Activated naive CD4-positive, alpha-beta T cell treated with anti-CD3 and anti-CD28 coated beads for 36 hours (primary cell): ENCODE data around the gene ATP6V0A4. TPM values are rescaled to one million over a fixed set of nuclear protein-coding genes. Genes with fewer than 3 reads are reported as not detected.
"Not testable (repeated sequence)": the region's sequence is repeated elsewhere in the genome, so short reads cannot be mapped to it uniquely, and the experiment has no call there.

ENCODE experiments used
- CTCF ChIA-PET: fragments of 350-600 bp; sonication (Branson Sonifier 250); formaldehyde crosslinking; loops from one replicate; lab custom pipeline; 2021; ENCODE audit warnings: antibody characterized with exemption; lab: Charles Lee
- DNase-seq: peaks from one replicate; pipeline ENCODE4 v3.0.0-alpha.2; 2020
- H3K27ac Mint-ChIP-seq: one replicate; pipeline ENCODE4 v1.8.0; 2021; ENCODE audit warnings: mild to moderate bottlenecking, mixed read lengths
- H3K27me3 Mint-ChIP-seq: one replicate; pipeline ENCODE4 v1.8.0; 2021; ENCODE audit warnings: low read depth, mixed read lengths
- H3K36me3 Mint-ChIP-seq: one replicate; pipeline ENCODE4 v1.8.0; 2021; ENCODE audit warnings: low read depth, mixed read lengths
- H3K4me1 Mint-ChIP-seq: one replicate; pipeline ENCODE4 v1.8.0; 2021; ENCODE audit warnings: low read depth, mixed read lengths
- H3K4me3 Mint-ChIP-seq: one replicate; pipeline ENCODE4 v1.8.0; 2021; ENCODE audit warnings: mild to moderate bottlenecking, moderate library complexity, mixed read lengths
- H3K9me3 Mint-ChIP-seq: one replicate; pipeline ENCODE4 v1.8.0; 2021; ENCODE audit warnings: mixed read lengths
- intact Hi-C: fragments of 100-400 bp; cut with micrococcal nuclease; formaldehyde crosslinking; loops from one replicate; pipeline ENCODE4 v1.15.1; 2023
- total RNA-seq, 2 experiments: library from RNA; stranded (reverse); gene quantifications; one replicate each; pipeline ENCODE4 v1.2.3, GENCODE V29; 2021

Gene ATP6V0A4
- total RNA-seq, 2 experiments from 2014 or later, result not detected

- H3K36me3 Mint-ChIP-seq, result no peaks in the 10 kb centered on the region
- H3K4me1 Mint-ChIP-seq, result peaks cover 21% of the 10 kb centered on the region
- no peaks in the 10 kb centered on the region for H3K27me3 Mint-ChIP-seq
- DNase-seq, result peak; percentile 39
- intact Hi-C loops, result no loop called here
- H3K9me3 Mint-ChIP-seq, result no peaks in the 10 kb centered on the region
- CTCF ChIA-PET, result no interaction called here
- no peak overlapping the region for H3K27ac Mint-ChIP-seq
- no peak overlapping the region for H3K4me3 Mint-ChIP-seq
Observed at GRCh38 chr7:138745189-138745588, 52.8 kb downstream of the ATP6V0A4 start.

- no peaks in the 10 kb centered on the region for H3K9me3 Mint-ChIP-seq
- peaks cover 16% of the 10 kb centered on the region for H3K4me1 Mint-ChIP-seq
- H3K4me3 Mint-ChIP-seq, result no peak overlapping the region
- intact Hi-C loops, result no loop called here
- no peak for DNase-seq
- H3K27ac Mint-ChIP-seq, result no peak overlapping the region
- no peaks in the 10 kb centered on the region for H3K36me3 Mint-ChIP-seq
- no peaks in the 10 kb centered on the region for H3K27me3 Mint-ChIP-seq
- CTCF ChIA-PET, result no interaction called here
Observed at GRCh38 chr7:138741453-138741735, 56.6 kb downstream of the ATP6V0A4 start.

DNA sequence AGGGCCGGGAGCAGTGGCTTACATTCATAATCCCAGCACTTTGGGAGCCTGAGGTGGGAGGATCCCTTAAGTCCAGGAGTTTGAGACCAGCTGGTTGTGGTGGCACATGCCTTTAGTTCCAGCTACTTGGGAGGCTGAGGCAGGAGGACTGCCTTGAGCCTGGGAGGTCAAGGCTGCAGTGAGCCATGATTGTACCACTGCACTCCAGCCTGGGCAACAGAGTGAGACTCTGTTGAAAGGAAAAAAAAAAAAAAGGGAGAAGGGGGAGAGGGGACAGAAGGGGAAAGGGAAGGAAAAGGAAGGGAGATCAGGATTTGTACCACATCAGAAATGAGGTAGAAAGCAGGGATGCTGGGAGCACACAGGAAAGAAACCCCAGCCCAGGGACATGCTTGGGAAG, 58.1 kb downstream of the ATP6V0A4 start:
- no peak for DNase-seq
- Mint-ChIP-seq H3K27ac (peak overlapping the region; percentile 41), H3K36me3 (no peaks in the 10 kb centered on the region), H3K4me1 (peaks cover 6% of the 10 kb centered on the region), H3K27me3 (no peaks in the 10 kb centered on the region), H3K9me3 (no peaks in the 10 kb centered on the region), H3K4me3 (no peak overlapping the region)
- CTCF ChIA-PET, result interaction anchor here (1.2 to 2.3 kb wide), 6 partner anchors 13 to 288 kb away, joined by 3 to 14 read pairs (median 5); no protein-coding TSS in a partner anchor
- intact Hi-C loops, result loop anchor here (2.0 to 10.0 kb wide), 3 partner anchors 378 to 737 kb away; partner anchors contain the start of gene CREB3L2

DNA sequence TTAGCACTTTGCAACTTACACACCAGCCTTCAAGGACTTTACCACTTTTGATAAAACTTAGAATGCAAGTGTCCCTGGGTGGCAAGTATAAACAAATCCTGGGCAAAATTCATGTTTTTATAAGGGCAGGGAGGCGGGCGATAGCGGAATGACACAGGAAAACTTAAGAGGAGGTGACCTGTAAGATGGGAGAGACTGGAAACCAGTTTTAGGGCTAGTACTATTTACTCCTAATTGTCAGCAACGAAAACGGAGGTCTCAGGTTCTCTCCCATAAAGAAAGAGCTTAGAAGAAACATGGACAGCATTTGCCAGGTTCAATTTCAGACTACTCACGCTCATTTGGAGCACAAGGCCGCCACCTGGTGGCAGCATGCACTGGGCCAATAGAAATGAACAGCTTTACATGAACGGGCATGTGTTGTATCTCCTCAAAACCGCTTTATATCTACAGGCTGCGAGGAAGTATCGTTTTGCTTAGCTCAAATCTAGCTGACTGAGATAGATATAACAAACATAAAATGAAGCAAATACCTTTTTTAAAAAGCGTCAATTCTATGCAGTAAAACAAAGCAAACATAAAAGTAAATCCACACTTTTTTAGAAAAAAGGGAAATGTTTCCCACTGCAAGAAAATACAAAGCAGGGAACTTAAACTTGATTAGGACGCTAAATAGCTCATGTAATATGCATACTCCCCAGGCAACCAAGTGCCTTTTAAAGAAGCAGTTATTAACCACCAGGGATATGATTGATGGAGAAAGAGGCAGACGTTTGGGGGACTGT, 59.3 kb downstream of the ATP6V0A4 start:
- intact Hi-C loops, result loop anchor here (1.0 to 10.0 kb wide), 9 partner anchors 128 to 835 kb away; partner anchors contain the start of genes CREB3L2 and TRIM24
- Mint-ChIP-seq H3K27me3 (no peaks in the 10 kb centered on the region), H3K36me3 (no peaks in the 10 kb centered on the region), H3K4me3 (no peak overlapping the region), H3K27ac (no peak overlapping the region), H3K4me1 (peaks cover 6% of the 10 kb centered on the region), H3K9me3 (no peaks in the 10 kb centered on the region)
- CTCF ChIA-PET, result interaction anchor here (0.6 to 2.3 kb wide), 36 partner anchors 10 to 1191 kb away, joined by 3 to 33 read pairs (median 4); no protein-coding TSS in a partner anchor
- DNase-seq, result peak; percentile 94

DNA sequence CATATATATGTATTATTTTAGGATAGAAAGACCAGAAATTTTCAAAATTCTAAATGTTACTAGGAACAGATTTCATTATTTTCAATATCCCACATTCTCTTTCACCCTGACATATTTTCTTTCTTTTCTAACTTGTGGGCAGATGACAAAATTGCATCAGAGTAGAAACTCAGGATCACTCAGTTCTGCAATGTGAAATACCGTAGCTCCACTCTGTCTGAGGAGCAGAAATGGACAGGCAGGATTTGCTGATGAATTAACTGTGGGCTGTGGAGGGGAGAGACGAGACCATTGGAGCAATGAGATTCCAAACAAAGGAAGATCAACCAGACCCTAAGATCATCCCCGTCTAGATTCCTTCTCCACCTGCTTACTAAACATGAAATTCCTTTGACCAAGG, 59.9 kb downstream of the ATP6V0A4 start:
- no peak overlapping the region for H3K4me3 Mint-ChIP-seq
- H3K36me3 Mint-ChIP-seq, result no peaks in the 10 kb centered on the region
- CTCF ChIA-PET, result interaction anchor here (0.6 to 2.3 kb wide), 21 partner anchors 11 to 1190 kb away, joined by 3 to 33 read pairs (median 4); no protein-coding TSS in a partner anchor
- no peaks in the 10 kb centered on the region for H3K27me3 Mint-ChIP-seq
- DNase-seq, result no peak
- H3K27ac Mint-ChIP-seq, result no peak overlapping the region
- H3K4me1 Mint-ChIP-seq, result peaks cover 7% of the 10 kb centered on the region
- intact Hi-C loops, result loop anchor here (1.0 to 10.0 kb wide), 9 partner anchors 128 to 835 kb away; partner anchors contain the start of genes CREB3L2 and TRIM24
- H3K9me3 Mint-ChIP-seq, result no peaks in the 10 kb centered on the region

GRCh38 chr7:138735399-138735798, 62.6 kb downstream of the ATP6V0A4 start:
- CTCF ChIA-PET, result interaction anchor here (0.7 kb wide), 1 partner anchor 23 kb away, joined by 3 read pairs; no protein-coding TSS in a partner anchor

GRCh38 chr7:138731733-138732132, 66.3 kb downstream of the ATP6V0A4 start:
- H3K4me3 Mint-ChIP-seq, DNase-seq, H3K27ac Mint-ChIP-seq, CTCF ChIA-PET, H3K4me1 Mint-ChIP-seq, H3K27me3 Mint-ChIP-seq, H3K9me3 Mint-ChIP-seq, H3K36me3 Mint-ChIP-seq: not testable (repeated sequence)
- intact Hi-C loops, result loop anchor here (10.0 kb wide), 1 partner anchor 477 kb away; no protein-coding TSS in a partner anchor

More at GRCh38 chr7:138735399-138735798, 62.6 kb downstream of the ATP6V0A4 start:
- DNase-seq, result no peak
- intact Hi-C loops, result loop anchor here (5.0 to 10.0 kb wide), 2 partner anchors 373 to 481 kb away; no protein-coding TSS in a partner anchor
- Mint-ChIP-seq H3K27ac (no peak overlapping the region), H3K4me3 (no peak overlapping the region), H3K36me3 (no peaks in the 10 kb centered on the region), H3K27me3 (no peaks in the 10 kb centered on the region), H3K4me1 (peaks cover 11% of the 10 kb centered on the region), H3K9me3 (no peaks in the 10 kb centered on the region)

DNA sequence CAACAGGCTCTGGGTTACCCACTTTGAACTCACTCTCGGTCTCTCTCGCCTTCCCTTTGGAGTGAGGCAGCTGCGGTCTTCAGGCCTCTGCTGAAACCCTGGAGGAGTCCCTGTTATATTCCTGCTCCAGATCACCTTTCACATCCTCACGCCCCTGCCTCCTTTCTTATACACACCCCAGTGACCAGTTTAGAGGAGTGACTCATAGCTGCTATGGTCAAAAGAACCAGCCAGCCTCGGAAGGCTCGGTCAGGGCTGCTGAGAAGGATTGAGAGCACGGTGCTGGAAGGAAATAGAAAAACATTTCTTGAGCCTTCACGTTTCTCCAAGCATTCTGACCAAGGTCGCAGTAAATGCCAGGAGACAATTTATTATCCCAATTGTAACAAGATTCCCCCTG, 68.6 kb downstream of the ATP6V0A4 start:
- Mint-ChIP-seq H3K27ac (no peak overlapping the region), H3K4me3 (no peak overlapping the region), H3K4me1 (peaks cover 6% of the 10 kb centered on the region), H3K27me3 (no peaks in the 10 kb centered on the region), H3K36me3 (no peaks in the 10 kb centered on the region), H3K9me3 (no peaks in the 10 kb centered on the region)
- intact Hi-C loops, result no loop called here
- CTCF ChIA-PET, result no interaction called here
- no peak for DNase-seq

DNA sequence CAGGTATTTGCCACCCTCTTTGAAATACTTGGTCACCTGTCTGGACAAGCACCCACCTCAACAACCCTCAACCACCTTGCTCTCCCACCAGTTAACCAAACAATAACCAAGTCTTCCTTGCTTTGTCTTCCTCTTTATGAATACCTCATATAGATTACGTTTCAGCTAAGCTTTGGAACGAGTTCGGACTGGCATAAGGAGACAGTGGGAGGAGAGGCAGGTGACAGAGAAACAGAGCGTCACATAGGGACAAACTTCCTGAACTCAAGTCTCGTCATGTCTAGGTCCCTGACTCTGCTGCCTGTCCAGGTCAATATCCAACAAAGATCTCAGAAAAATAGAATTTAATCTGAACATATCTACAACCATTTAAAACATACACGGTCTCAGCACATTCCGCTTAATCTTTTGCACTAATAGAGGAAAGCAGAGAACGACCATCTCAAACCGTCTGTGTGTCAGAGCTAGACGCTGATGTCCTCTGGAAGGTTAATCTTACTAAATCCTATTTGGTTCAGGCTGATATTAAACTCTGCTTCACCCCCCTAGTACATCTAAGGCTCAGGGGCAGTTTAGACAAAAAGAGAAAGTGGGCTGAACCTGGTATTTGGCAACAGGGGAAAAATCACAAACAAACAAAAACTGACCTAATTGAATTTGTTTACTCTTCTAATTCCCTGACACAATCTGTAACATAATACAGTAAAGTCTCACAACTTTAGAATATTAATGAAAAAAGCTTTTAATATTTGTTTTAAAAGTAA, 70.5 kb downstream of the ATP6V0A4 start:
- Mint-ChIP-seq H3K36me3 (no peaks in the 10 kb centered on the region), H3K4me3 (no peak overlapping the region), H3K27me3 (no peaks in the 10 kb centered on the region), H3K9me3 (no peaks in the 10 kb centered on the region), H3K4me1 (no peaks in the 10 kb centered on the region), H3K27ac (no peak overlapping the region)
- intact Hi-C loops, result no loop called here
- CTCF ChIA-PET, result interaction anchor here (0.6 kb wide), 1 partner anchor 150 kb away, joined by 4 read pairs; no protein-coding TSS in a partner anchor
- DNase-seq, result no peak

- CTCF ChIA-PET, result no interaction called here
Observed at GRCh38 chr7:138726288-138726687, 71.7 kb downstream of the ATP6V0A4 start.

DNA sequence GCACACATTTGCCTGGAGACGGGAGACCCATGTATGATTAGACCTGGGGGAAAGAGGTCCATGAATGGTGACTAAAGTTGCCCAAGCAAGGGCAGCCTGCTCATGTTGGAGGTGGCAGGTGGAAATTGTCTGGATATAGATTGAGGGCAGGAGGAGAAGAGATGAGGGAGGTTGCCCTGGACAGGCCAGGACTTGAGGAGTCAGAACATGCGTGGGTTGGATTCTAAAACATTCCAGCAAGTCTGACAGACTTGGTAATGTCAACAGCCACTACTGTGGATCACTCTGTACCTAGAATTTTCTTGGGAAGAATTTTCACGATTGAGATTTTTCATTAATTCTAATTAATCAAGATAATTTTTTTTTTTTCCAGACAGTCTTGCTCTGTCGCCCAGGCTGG, 77.7 kb downstream of the ATP6V0A4 start:
- no peak for DNase-seq
- H3K4me1 Mint-ChIP-seq, result peaks cover 16% of the 10 kb centered on the region
- H3K4me3 Mint-ChIP-seq, result no peak overlapping the region
- no peaks in the 10 kb centered on the region for H3K9me3 Mint-ChIP-seq
- H3K27ac Mint-ChIP-seq, result no peak overlapping the region
- no peaks in the 10 kb centered on the region for H3K36me3 Mint-ChIP-seq
- no peaks in the 10 kb centered on the region for H3K27me3 Mint-ChIP-seq
- CTCF ChIA-PET, result interaction anchor here (0.6 kb wide), 1 partner anchor 255 kb away, joined by 3 read pairs; no protein-coding TSS in a partner anchor
- intact Hi-C loops, result no loop called here

More at GRCh38 chr7:138726288-138726687, 71.7 kb downstream of the ATP6V0A4 start:
- Mint-ChIP-seq H3K9me3 (no peaks in the 10 kb centered on the region), H3K4me3 (no peak overlapping the region), H3K27ac (no peak overlapping the region), H3K27me3 (no peaks in the 10 kb centered on the region), H3K36me3 (no peaks in the 10 kb centered on the region), H3K4me1 (no peaks in the 10 kb centered on the region)
- DNase-seq, result no peak
- intact Hi-C loops, result no loop called here

- Mint-ChIP-seq H3K27ac (no peak overlapping the region), H3K36me3 (no peaks in the 10 kb centered on the region), H3K9me3 (no peaks in the 10 kb centered on the region), H3K4me3 (no peak overlapping the region), H3K27me3 (no peaks in the 10 kb centered on the region), H3K4me1 (peaks cover 22% of the 10 kb centered on the region)
- intact Hi-C loops, result no loop called here
- no peak for DNase-seq
- CTCF ChIA-PET, result interaction anchor here (0.8 kb wide), 1 partner anchor 22 kb away, joined by 3 read pairs; no protein-coding TSS in a partner anchor
Observed at GRCh38 chr7:138716889-138717288, 81.1 kb downstream of the ATP6V0A4 start.
